Activated naive CD4-positive, alpha-beta T cell treated with anti-CD3 and anti-CD28 coated beads, Interleukin-2, amount 10 ng/mL, durations not matched to agents 7 days and 5 days (primary cell): Measurements from ENCODE around the gene SNUPN.
A peak's percentile ranks its signal among the peaks of the same experiment; 100 is the strongest.
"Not testable (repeated sequence)": the region's sequence is repeated elsewhere in the genome, so short reads cannot be mapped to it uniquely, and the experiment has no call there.

ENCODE experiments used
- CTCF ChIA-PET: fragments of 350-600 bp; sonication (Branson Sonifier 250); formaldehyde crosslinking; loops from one replicate; lab custom pipeline; 2021; ENCODE audit warnings: antibody characterized with exemption; lab: Charles Lee
- DNase-seq: peaks from one replicate; pipeline ENCODE4 v3.0.0-alpha.2; 2020
- H3K27ac Mint-ChIP-seq: one replicate; pipeline ENCODE4 v1.8.0; 2021; ENCODE audit warnings: mild to moderate bottlenecking, moderate library complexity, mixed read lengths
- H3K27me3 Mint-ChIP-seq: one replicate; pipeline ENCODE4 v1.8.0; 2021; ENCODE audit warnings: mild to moderate bottlenecking, mixed read lengths
- H3K36me3 Mint-ChIP-seq: one replicate; pipeline ENCODE4 v1.8.0; 2021; ENCODE audit warnings: mixed read lengths
- H3K4me1 Mint-ChIP-seq: one replicate; pipeline ENCODE4 v1.8.0; 2021; ENCODE audit warnings: mixed read lengths
- H3K4me3 Mint-ChIP-seq: one replicate; pipeline ENCODE4 v1.8.0; 2021; ENCODE audit warnings: mild to moderate bottlenecking, moderate library complexity, mixed read lengths
- H3K9me3 Mint-ChIP-seq: one replicate; pipeline ENCODE4 v1.8.0; 2021; ENCODE audit warnings: mixed read lengths

The SNUPN gene

DNA sequence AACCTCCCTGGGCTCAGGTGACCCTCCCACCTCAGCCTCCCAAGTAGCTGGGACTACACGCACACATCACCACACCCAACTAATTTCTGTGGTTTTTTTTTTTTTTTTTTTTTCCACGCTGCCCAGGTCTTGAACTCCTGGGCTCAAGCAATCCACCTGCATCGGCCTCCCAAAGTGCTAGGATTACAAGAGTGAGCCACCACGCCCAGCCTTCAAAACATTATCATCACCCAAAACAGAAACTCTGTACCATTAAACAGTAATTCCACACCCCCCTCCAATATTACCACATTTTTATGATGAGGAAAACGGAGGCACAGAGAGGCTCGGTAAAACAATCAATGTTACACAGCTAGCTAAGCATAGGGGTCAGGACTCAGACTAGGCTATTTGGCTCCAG lies 10.5 kb upstream of the SNUPN start:
- no peak for DNase-seq
- Mint-ChIP-seq H3K36me3 (peaks cover 25% of the 10 kb centered on the region), H3K27ac (peak overlapping the region; percentile 14), H3K9me3 (no peaks in the 10 kb centered on the region), H3K4me1 (peaks cover 40% of the 10 kb centered on the region), H3K4me3 (no peak overlapping the region), H3K27me3 (no peaks in the 10 kb centered on the region)
- CTCF ChIA-PET, result interaction anchor here (0.8 to 0.9 kb wide), 2 partner anchors 38 to 127 kb away, joined by 3 to 4 read pairs; no protein-coding TSS in a partner anchor

DNA sequence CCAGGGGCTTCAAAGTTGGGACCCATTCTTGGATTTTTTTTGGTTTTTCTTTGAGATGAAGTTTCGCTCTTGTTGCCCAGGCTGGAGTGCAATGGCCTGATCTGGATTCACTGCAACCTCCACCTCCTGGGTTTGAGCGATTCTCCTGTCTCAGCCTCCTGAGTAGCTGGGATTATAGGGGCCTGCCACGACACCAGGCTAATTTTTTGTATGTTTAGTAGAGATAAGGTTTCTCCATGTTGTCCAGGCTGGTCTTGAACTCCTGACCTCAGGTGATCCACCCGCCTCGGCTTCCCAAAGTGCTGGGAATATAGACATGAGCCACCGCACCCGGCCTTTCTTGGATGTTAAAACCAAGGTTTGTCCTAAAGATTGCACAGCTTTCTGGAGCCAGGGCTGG lies 8.4 kb upstream of the SNUPN start:
- H3K4me3 Mint-ChIP-seq, H3K9me3 Mint-ChIP-seq, H3K27ac Mint-ChIP-seq, DNase-seq, H3K27me3 Mint-ChIP-seq, CTCF ChIA-PET: not testable (repeated sequence)
- H3K4me1 Mint-ChIP-seq, result peaks cover 33% of the 10 kb centered on the region
- peaks cover 18% of the 10 kb centered on the region for H3K36me3 Mint-ChIP-seq

DNA sequence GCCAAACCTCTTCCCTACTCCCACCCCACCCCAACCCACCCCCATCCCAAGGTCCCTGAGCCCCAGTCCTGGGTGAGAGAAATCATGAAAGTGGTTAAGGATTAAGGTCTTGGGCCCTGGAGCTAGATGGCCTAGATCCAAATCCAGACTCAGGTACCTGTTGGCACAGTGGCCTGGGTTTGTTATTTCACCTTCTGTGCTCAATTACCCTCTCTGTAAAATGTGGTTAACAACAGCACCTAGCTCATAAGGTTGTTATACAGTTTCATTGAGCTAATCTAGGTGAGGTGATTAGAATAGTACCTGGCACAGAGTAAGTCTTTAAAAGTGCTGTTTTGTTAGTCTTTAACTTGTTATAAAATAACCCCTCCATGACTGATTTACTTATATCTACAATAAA lies 6.4 kb upstream of the SNUPN start:
- Mint-ChIP-seq H3K9me3 (no peaks in the 10 kb centered on the region), H3K27me3 (no peaks in the 10 kb centered on the region), H3K4me3 (no peak overlapping the region), H3K4me1 (peaks cover 21% of the 10 kb centered on the region), H3K27ac (no peak overlapping the region), H3K36me3 (peaks cover under 1% of the 10 kb centered on the region)
- CTCF ChIA-PET, result no interaction called here
- DNase-seq, result no peak

DNA sequence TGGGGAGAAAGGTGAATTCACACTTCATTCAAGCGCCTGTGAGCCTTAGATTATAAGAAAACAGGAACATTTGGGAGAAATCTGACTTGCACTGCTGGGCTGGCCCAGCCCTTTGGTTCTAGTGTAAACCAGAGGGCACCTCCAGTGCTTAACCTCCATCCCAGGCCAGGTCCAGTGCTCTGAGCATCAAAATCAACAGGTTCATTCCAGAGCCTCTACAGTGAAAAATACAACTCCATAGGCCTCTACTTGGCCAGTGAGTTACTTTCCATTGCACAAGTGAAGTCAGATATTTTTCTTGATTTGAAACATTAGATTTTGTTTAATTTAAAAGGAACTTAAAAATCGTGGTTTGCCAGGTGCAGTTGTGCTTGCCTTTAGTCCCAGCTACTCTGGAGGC lies 3.0 kb downstream of the SNUPN start:
- DNase-seq, result no peak
- Mint-ChIP-seq H3K4me1 (peaks cover 55% of the 10 kb centered on the region), H3K27me3 (no peaks in the 10 kb centered on the region), H3K9me3 (no peaks in the 10 kb centered on the region), H3K27ac (peak overlapping the region; percentile 78), H3K4me3 (no peak overlapping the region), H3K36me3 (peaks cover 29% of the 10 kb centered on the region)
- CTCF ChIA-PET, result no interaction called here

DNA sequence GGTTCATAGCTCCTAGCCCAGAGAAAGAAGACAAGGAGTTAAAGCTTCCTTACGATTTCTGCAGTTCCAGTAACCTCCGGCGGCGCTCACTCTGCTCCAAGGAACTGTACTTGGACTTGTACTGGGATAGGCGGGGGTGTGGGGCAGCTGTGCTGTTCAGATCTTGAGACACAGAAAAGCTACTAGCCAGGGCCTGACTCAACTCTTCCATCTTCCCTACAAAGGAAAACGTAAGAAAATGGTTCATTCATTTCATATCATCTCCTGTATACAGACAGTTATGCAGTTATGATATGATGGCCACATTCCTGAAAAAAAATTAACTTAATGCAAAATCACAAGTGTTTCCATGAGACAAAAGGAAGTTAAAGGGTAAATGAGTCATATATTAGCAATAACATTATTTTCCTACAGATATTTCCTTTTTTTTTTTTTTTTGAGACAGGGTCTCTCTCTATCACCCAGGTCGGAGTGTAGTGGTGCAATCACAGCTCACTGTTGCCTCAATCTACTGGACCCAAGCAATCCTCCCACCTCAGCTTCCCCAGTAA lies 4.6 kb downstream of the SNUPN start:
- Mint-ChIP-seq H3K27ac (peak overlapping the region; percentile 49), H3K27me3 (no peaks in the 10 kb centered on the region), H3K4me1 (peaks cover 42% of the 10 kb centered on the region), H3K9me3 (no peaks in the 10 kb centered on the region), H3K4me3 (peak overlapping the region; percentile 8), H3K36me3 (peaks cover 39% of the 10 kb centered on the region)
- CTCF ChIA-PET, result interaction anchor here (0.6 to 1.7 kb wide), 3 partner anchors 23 to 107 kb away, joined by 3 to 8 read pairs (median 4); partner anchors contain the start of gene PTPN9
- no peak for DNase-seq

DNA sequence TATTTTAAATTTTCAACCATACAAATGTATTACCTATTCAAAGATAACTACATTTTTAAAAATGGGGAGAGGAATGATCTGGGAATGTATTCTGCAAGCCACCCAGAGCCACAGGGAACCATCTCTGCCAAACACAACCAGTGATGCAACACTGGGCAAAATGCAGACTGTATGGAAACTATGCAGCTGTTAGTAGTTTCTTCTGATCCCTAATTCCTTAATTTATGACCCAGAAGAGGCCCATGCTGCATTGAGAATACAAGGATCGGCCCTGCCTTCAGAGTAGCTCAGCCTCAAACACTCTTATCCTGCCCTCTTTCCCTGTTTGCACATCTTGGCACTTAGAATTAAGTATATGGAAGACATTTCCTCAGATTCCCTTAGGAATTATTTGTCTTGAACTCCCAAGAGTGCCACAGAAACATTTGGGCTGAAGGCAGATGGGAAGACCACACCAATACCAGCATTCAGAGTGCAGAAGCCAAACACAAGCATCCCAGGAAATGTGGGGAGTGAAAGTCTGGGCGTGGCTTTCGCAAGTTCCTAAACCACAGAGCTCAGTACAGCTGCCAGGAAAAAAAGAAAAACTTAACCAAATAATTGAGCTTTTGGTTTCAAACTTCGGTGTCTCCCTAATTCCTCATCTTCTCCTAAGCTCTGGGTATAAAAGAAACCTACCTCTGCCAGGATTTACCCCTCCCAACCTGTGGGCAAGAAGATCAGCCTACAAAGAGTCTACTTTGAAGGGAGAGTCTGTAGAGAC lies 5.3 kb downstream of the SNUPN start:
- peaks cover 42% of the 10 kb centered on the region for H3K4me1 Mint-ChIP-seq
- peaks cover 43% of the 10 kb centered on the region for H3K36me3 Mint-ChIP-seq
- CTCF ChIA-PET, result interaction anchor here (0.6 to 1.7 kb wide), 3 partner anchors 22 to 106 kb away, joined by 3 to 8 read pairs (median 4); partner anchors contain the start of gene PTPN9
- H3K9me3 Mint-ChIP-seq, result no peaks in the 10 kb centered on the region
- DNase-seq, result no peak
- peak overlapping the region; percentile 29 for H3K27ac Mint-ChIP-seq
- H3K27me3 Mint-ChIP-seq, result no peaks in the 10 kb centered on the region
- H3K4me3 Mint-ChIP-seq, result no peak overlapping the region

DNA sequence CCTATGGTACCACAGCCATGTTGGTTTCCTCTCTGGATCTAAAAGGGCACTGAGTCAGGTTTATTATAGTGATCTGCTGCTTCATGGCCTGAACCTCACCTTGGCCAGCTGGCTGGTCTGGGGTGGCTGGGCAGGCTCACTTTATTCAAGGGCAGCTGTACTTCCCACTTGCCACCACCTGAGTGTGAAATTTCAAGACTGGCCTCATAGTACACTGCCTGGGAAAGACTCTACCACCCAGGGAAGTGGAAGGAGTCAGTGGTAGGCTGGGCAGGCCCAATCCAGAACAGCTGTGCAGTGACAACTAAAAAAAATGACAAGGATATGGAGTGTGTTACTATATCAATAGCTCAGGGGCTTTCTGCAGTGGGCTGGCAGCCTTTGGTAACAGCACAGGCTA lies 8.8 kb downstream of the SNUPN start:
- CTCF ChIA-PET, result interaction anchor here (0.7 kb wide), 1 partner anchor 249 kb away, joined by 3 read pairs; no protein-coding TSS in a partner anchor
- Mint-ChIP-seq H3K4me3 (no peak overlapping the region), H3K9me3 (no peaks in the 10 kb centered on the region), H3K4me1 (peaks cover 22% of the 10 kb centered on the region), H3K36me3 (peaks cover 58% of the 10 kb centered on the region), H3K27ac (no peak overlapping the region), H3K27me3 (no peaks in the 10 kb centered on the region)
- DNase-seq, result no peak

DNA sequence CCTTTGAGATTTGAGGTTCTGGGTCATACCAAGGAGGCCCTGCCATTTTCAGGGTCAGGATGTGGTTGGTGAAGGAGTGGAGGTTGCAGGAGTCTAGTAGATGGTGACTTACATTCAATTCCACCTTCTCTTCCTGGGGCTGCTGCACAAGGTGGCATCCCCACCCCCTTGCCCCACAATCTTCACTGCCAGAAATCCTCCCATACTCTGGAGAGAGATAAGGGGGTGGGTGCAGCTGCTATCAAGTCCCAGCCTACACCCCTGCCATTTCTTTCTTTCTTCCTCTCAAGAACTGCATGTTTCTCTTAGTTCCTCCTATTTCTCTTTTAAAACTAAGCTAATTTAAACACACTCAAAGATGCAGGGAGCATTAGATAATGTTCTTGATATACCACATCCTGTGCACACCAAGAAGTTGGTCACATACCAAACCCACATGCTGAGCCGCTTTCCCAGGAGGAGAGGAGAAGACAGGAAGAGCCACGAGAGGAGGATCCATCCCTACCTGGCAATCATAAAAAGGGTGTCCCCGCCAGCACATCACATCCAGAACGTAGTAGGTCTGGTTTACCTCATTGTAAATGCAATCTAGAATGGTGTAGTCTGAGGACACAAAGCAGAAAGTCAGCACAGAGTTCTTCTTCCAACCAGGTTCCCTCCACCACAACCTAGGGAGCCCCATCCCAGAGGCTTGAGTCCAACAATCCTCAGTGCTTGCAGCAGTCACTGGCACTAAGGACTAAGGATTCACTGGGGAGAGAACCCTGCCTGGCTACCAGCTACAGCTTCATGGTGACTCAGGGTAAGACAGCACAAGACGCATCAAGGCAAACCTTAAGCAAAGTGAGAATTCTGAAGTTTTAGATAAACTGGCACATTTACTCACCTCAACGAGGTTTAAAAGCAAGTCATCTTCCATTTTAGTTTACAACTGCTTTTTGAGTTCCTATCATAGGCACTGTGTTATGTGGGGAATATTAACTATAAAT lies 18.5 kb downstream of the SNUPN start:
- Mint-ChIP-seq H3K27me3 (no peaks in the 10 kb centered on the region), H3K4me3 (peak overlapping the region; percentile 34), H3K9me3 (no peaks in the 10 kb centered on the region), H3K36me3 (peaks cover 57% of the 10 kb centered on the region), H3K4me1 (peaks cover 44% of the 10 kb centered on the region), H3K27ac (peak overlapping the region; percentile 99)
- CTCF ChIA-PET, result interaction anchor here (1.3 to 2.8 kb wide), 4 partner anchors 10 to 239 kb away, joined by 4 to 22 read pairs (median 4); partner anchors contain the start of genes IMP3 and PTPN9
- peak; percentile 66 for DNase-seq

DNA sequence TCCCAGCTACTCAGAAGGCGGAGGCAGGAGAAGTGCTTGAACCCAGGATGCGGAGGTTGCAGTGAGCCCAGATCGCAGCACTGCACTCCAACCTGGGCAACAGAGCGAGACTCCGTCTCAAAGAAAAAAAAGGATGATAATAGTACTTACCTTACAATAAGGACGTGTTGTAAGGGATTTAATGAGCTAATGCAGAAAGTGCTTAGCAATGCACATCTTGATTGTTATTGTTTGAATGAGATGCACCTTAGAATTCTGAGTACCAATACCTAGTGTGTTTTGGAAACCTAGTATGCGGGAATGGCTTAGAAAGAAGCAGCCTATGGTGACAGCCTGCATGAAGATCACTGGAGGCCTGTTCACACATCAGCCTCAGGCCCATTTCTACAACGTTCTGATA lies 19.5 kb downstream of the SNUPN start:
- no peak for DNase-seq
- no peaks in the 10 kb centered on the region for H3K9me3 Mint-ChIP-seq
- peak overlapping the region; percentile 99 for H3K27ac Mint-ChIP-seq
- peaks cover 47% of the 10 kb centered on the region for H3K4me1 Mint-ChIP-seq
- H3K27me3 Mint-ChIP-seq, result no peaks in the 10 kb centered on the region
- peak overlapping the region; percentile 34 for H3K4me3 Mint-ChIP-seq
- CTCF ChIA-PET, result interaction anchor here (1.6 to 2.8 kb wide), 3 partner anchors 9 to 238 kb away, joined by 4 to 22 read pairs (median 5); partner anchors contain the start of gene IMP3
- peaks cover 59% of the 10 kb centered on the region for H3K36me3 Mint-ChIP-seq

DNA sequence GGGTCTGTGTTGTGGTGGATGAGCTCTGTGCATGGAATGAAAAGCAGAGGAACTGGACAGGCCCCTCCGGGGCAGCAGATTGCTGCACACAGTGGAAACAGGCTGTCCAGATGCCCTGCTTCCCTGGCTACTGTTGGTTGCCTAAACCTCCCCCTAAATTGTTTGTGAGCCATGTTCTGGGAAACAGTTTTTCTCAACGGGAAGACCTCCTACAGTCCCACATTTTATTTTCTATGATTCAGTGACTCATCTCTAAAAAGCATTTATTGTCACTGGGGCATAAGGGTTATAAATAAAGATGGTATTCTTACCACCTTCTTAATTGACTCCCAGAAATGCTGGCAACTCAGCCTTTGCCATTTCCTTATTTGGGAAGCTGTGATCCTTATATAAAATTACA lies 26.1 kb downstream of the SNUPN start:
- peak overlapping the region; percentile 90 for H3K27ac Mint-ChIP-seq
- peaks cover 42% of the 10 kb centered on the region for H3K4me1 Mint-ChIP-seq
- CTCF ChIA-PET, result interaction anchor here (0.6 to 4.5 kb wide), 4 partner anchors 35 to 231 kb away, joined by 3 to 61 read pairs (median 16); partner anchors contain the start of genes IMP3, MAN2C1 and SNX33
- peaks cover 62% of the 10 kb centered on the region for H3K36me3 Mint-ChIP-seq
- no peaks in the 10 kb centered on the region for H3K9me3 Mint-ChIP-seq
- no peaks in the 10 kb centered on the region for H3K27me3 Mint-ChIP-seq
- no peak for DNase-seq
- H3K4me3 Mint-ChIP-seq, result no peak overlapping the region

DNA sequence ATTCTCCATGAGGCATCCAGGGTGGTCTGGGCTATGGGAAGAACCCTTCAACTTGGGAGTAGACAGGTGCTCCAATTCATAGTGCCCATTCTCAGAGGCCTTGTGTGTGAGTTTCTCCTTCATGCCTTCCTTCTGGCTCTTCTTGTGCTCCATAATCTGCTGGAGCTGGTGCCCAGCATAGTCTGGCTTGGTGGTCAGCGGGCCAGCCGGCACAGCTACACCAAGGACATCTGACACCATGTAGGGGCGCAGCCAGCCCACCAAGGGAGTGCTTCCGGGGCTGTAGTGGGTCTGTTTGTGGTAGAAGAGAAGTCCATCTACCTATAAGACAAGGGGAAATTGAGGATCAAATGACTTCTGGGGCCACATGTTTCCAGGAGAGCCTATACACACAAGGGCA lies 27.2 kb downstream of the SNUPN start:
- peak overlapping the region; percentile 90 for H3K27ac Mint-ChIP-seq
- H3K27me3 Mint-ChIP-seq, result no peaks in the 10 kb centered on the region
- H3K4me3 Mint-ChIP-seq, result no peak overlapping the region
- peaks cover 42% of the 10 kb centered on the region for H3K4me1 Mint-ChIP-seq
- H3K9me3 Mint-ChIP-seq, result no peaks in the 10 kb centered on the region
- CTCF ChIA-PET, result interaction anchor here (1.0 to 4.5 kb wide), 15 partner anchors 9 to 555 kb away, joined by 3 to 61 read pairs (median 6); partner anchors contain the start of genes IMP3, MAN2C1 and SNX33
- DNase-seq, result no peak
- H3K36me3 Mint-ChIP-seq, result peaks cover 60% of the 10 kb centered on the region

DNA sequence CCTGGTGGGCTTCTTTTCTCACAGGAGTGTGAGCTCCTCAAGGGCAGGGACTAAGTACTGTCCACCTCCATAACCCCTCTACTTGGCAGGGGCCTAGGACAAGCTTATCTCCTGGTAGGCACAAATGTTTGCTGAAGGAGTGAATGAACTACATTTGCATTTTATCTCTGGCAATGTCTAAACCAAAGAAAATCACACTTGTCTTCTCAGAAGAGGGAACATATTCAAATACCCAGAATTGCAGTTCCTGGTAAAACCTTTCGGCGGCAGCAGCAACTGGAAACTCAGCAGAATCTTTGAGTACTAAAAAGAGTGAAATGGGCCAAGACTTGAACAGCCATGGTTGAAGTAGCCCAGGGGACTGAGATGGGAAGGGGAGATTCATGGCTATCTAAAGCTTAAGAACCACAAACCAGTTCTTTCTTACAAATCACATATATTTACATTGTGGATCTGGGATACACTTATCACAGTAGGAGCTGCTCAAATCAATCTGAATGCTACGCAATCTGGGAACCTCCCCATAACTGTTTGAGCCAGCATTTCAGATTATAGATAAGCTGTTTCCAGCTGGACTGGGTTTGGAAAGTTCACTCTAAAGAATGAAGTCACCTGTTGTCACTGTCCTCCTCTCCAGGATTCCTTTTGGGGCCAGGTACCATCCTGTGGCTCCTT lies 27.7 kb downstream of the SNUPN start:
- Mint-ChIP-seq H3K4me3 (peak overlapping the region; percentile 56), H3K27me3 (no peaks in the 10 kb centered on the region), H3K4me1 (peaks cover 42% of the 10 kb centered on the region), H3K27ac (peak overlapping the region; percentile 90), H3K9me3 (no peaks in the 10 kb centered on the region), H3K36me3 (peaks cover 60% of the 10 kb centered on the region)
- CTCF ChIA-PET, result interaction anchor here (0.6 to 4.5 kb wide), 25 partner anchors 9 to 752 kb away, joined by 3 to 61 read pairs (median 4); partner anchors contain the start of genes IMP3, MAN2C1, PTPN9 and SIN3A
- DNase-seq, result peak; percentile 77
